LNCaP clone FGC (cell line): Measurements from ENCODE around the gene TEP1.
A peak's percentile ranks its signal among the peaks of the same experiment; 100 is the strongest.
"Not testable (repeated sequence)": the region's sequence is repeated elsewhere in the genome, so short reads cannot be mapped to it uniquely, and the experiment has no call there.

ENCODE experiments used
- DNase-seq: peaks from one replicate; pipeline ENCODE4 v3.0.0-alpha.2; 2011; ENCODE audit warnings: low read depth
- H3K4me3 ChIP-seq: 2 replicates; pipeline ENCODE4 v1.5.1; 2011; ENCODE audit warnings: mild to moderate bottlenecking, low read depth, low read length, control low read depth
- TF ChIP-seq, protein P1 (sequence below): IDR thresholded peaks from 2 replicates; pipeline ENCODE4 v1.5.1; 2012; ENCODE audit warnings: mild to moderate bottlenecking; ENCODE audit not compliant: control insufficient read depth, insufficient read depth; ENCODE audit errors: extremely low read depth

Gene TEP1

GRCh38 chr14:20345366-20345765, 67.9 kb downstream of the TEP1 start:
- TF ChIP-seq, protein P1, sequence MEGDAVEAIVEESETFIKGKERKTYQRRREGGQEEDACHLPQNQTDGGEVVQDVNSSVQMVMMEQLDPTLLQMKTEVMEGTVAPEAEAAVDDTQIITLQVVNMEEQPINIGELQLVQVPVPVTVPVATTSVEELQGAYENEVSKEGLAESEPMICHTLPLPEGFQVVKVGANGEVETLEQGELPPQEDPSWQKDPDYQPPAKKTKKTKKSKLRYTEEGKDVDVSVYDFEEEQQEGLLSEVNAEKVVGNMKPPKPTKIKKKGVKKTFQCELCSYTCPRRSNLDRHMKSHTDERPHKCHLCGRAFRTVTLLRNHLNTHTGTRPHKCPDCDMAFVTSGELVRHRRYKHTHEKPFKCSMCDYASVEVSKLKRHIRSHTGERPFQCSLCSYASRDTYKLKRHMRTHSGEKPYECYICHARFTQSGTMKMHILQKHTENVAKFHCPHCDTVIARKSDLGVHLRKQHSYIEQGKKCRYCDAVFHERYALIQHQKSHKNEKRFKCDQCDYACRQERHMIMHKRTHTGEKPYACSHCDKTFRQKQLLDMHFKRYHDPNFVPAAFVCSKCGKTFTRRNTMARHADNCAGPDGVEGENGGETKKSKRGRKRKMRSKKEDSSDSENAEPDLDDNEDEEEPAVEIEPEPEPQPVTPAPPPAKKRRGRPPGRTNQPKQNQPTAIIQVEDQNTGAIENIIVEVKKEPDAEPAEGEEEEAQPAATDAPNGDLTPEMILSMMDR, result no peak
- no peak for DNase-seq

DNA sequence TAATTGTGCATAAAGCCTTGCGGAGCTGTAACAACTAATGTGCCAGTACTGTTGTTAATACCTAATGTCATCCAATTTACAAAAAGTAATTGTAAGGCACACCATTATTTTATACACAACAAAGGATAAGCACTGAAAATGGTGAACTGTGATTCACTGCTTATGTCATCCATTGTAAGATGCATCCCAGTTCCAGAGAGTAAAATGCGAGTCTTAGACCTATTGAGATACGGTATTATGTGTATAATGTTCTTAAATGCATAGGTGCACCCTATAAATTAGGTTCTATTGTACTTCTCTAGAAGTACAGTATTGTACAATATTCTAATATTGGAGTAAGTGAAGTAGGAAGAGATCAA, 69.5 kb downstream of the TEP1 start:
- TF ChIP-seq, protein P1, result no peak
- DNase-seq, result no peak
- peak overlapping the region; percentile 95 for H3K4me3 ChIP-seq

More at GRCh38 chr14:20345366-20345765, 67.9 kb downstream of the TEP1 start:
- no peak overlapping the region for H3K4me3 ChIP-seq

DNA sequence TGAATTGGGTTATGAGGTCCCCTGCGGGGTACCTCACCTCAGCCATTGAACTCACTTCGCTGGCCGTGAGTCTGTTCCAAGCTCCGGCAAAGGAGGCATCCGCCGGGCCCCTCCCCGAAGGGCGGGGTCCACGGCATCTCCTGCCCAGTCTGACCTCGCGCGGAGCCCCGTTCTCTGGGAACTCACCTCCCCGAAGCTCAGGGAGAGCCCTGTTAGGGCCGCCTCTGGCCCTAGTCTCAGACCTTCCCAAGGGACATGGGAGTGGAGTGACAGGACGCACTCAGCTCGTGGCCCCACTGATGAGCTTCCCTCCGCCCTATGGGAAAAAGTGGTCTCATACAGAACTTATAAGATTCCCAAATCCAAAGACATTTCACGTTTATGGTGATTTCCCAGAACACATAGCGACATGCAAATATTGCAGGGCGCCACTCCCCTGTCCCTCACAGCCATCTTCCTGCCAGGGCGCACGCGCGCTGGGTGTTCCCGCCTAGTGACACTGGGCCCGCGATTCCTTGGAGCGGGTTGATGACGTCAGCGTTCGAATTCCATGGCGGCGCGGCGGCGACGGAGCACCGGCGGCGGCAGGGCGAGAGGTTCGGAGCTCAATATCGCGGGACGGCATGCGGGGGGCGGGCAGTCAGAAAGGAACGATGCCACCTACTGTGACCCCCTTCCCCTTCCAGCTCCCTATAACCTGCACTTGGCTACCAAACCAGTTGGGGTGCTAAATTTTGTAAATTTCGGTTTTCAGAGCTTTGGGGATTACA, 70.0 kb downstream of the TEP1 start, which contains the start of gene PARP2:
Gene PARP2 (plus strand): TSS at position 544 of the 770 bp plus-strand sequence. CDS start 7 bp downstream, at position 551.
- peak; percentile 99 for DNase-seq

GRCh38 chr14:20341646-20342045, 71.7 kb downstream of the TEP1 start:
- TF ChIP-seq, protein P1, result no peak
- DNase-seq, result no peak
- peak overlapping the region; percentile 95 for H3K4me3 ChIP-seq

More for the DNA sequence above, 70.0 kb downstream of the TEP1 start, which contains the start of gene PARP2:
- peak within 1 kb of the TSS; percentile 95 for H3K4me3 ChIP-seq
- TF ChIP-seq, protein P1, result no peak

DNA sequence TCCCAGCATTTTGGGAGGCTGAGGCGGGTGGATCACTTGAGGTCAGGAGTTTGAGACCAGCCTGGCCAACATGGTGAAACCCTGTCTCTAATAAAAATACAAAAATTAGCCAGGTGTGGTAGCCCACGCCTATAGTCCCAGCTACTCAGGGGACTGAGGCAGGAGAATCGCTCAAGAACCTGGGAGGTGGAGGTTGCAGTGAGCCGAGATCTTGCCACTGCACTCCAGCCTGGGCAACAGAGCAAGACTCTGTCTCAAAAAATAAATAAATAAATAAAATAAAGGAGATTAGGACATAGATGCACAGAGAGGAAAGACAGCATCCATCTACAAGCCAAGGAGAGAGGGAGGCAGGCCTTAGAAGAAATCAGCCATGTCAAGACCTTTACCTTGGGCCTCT, 72.3 kb downstream of the TEP1 start:
- DNase-seq, result not testable (repeated sequence)

DNA sequence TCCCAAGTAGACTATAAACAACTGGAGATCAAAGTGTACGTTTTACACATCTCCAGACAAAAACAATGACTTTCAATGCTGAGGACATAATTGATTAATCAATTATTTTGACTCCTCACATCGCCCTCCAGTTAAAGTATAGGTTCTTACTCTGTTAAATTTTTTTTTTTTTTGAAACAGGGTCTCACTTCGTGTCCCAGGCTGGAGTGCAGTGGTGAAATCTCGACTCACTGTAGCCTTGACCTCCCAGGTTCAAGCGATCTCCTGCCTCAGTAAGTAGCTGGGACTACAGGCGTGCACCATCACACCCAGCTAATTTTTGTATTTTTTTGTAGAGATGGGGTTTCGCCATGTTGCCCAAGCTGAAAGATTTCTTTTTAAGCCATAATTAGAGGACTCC, 79.3 kb downstream of the TEP1 start:
- TF ChIP-seq, protein P1, result no peak
- H3K4me3 ChIP-seq, result no peak overlapping the region
- no peak for DNase-seq

More for the DNA sequence above, 72.3 kb downstream of the TEP1 start:
- H3K4me3 ChIP-seq, result not testable (repeated sequence)

GRCh38 chr14:20333494-20333841, 79.8 kb downstream of the TEP1 start:
- no peak for DNase-seq
- TF ChIP-seq, protein P1, result no peak

More at GRCh38 chr14:20333494-20333841, 79.8 kb downstream of the TEP1 start:
- peak overlapping the region; percentile 83 for H3K4me3 ChIP-seq
